GM23248 (cell line): ENCODE measurements around the gene NR3C1. TPM values are rescaled to one million over a fixed set of nuclear protein-coding genes. Genes with fewer than 3 reads are reported as not detected.

Experiments
- DNase-seq: peaks from one replicate; pipeline ENCODE4 v3.0.0-alpha.2; 2015
- H2AFZ ChIP-seq: fragments of 200-600 bp; sonication (generic); 2 replicates; pipeline ENCODE4 v1.6.1; 2016; ENCODE audit warnings: antibody characterized with exemption
- H3F3A ChIP-seq: fragments of 200-600 bp; sonication (generic); 2 replicates; pipeline ENCODE4 v1.6.1; 2016; ENCODE audit warnings: mild to moderate bottlenecking, antibody characterized with exemption, mixed run types; ENCODE audit not compliant: insufficient read depth
- H3K27ac ChIP-seq: fragments of 200-600 bp; sonication (generic); 2 replicates; pipeline ENCODE4 v1.5.1; 2016; ENCODE audit warnings: mild to moderate bottlenecking
- H3K27me3 ChIP-seq: fragments of 200-600 bp; sonication (generic); replicated peaks from 2 replicates; pipeline ENCODE4 v1.6.1; 2016; ENCODE audit warnings: mild to moderate bottlenecking; ENCODE audit not compliant: insufficient read depth
- H3K36me3 ChIP-seq: fragments of 200-600 bp; sonication (generic); 2 replicates; pipeline ENCODE4 v1.6.1; 2016; ENCODE audit warnings: low read depth, mild to moderate bottlenecking
- H3K4me1 ChIP-seq: fragments of 200-600 bp; sonication (generic); 2 replicates; pipeline ENCODE4 v1.6.1; 2016; ENCODE audit warnings: mild to moderate bottlenecking; ENCODE audit not compliant: insufficient read depth
- H3K4me2 ChIP-seq: fragments of 200-600 bp; sonication (generic); one replicate; pipeline ENCODE4 v1.6.1; 2016; ENCODE audit warnings: mild to moderate bottlenecking; ENCODE audit not compliant: unreplicated experiment
- H3K4me3 ChIP-seq: fragments of 200-600 bp; sonication (generic); 2 replicates; pipeline ENCODE4 v1.5.1; 2016; ENCODE audit warnings: mild to moderate bottlenecking
- H3K79me2 ChIP-seq: fragments of 200-600 bp; sonication (generic); 2 replicates; pipeline ENCODE4 v1.6.1; 2016; ENCODE audit warnings: mild to moderate bottlenecking; ENCODE audit not compliant: insufficient read depth
- H3K9ac ChIP-seq: fragments of 200-600 bp; sonication (generic); 2 replicates; pipeline ENCODE4 v1.6.1; 2016; ENCODE audit warnings: mild to moderate bottlenecking
- H3K9me2 ChIP-seq: fragments of 200-600 bp; sonication (generic); 2 replicates; pipeline ENCODE4 v1.6.1; 2016; ENCODE audit warnings: mixed run types, mild to moderate bottlenecking, moderate library complexity; ENCODE audit not compliant: insufficient read depth
- H3K9me3 ChIP-seq: fragments of 200-600 bp; sonication (generic); one replicate; pipeline ENCODE4 v1.6.1; 2017; ENCODE audit warnings: low read depth
- H4K20me1 ChIP-seq: fragments of 200-600 bp; sonication (generic); 2 replicates; pipeline ENCODE4 v1.6.0; 2016; ENCODE audit not compliant: insufficient read depth
- EZH2 ChIP-seq: fragments of 200-600 bp; sonication (generic); IDR thresholded peaks from 2 replicates; pipeline ENCODE4 v1.6.1; 2018; ENCODE audit warnings: antibody characterized with exemption, mild to moderate bottlenecking; ENCODE audit not compliant: insufficient read depth, poor library complexity, severe bottlenecking
- EZH2phosphoT487 ChIP-seq: fragments of 200-600 bp; sonication (generic); IDR thresholded peaks from 2 replicates; pipeline ENCODE4 v1.6.1; 2018; ENCODE audit warnings: antibody characterized with exemption, moderate library complexity, mild to moderate bottlenecking, low read depth; ENCODE audit not compliant: insufficient read depth
- WGBS, 2 experiments: methylation state at CpG; one replicate each; pipeline ENCODE4 v1.1.6; 2015 to 2017; ENCODE audit warnings: low lambda C conversion rate in 2 of 2, low coverage in 1 of 2; ENCODE audit errors: missing lambda C conversion rate in 2 of 2; 5-methylcytosine and 5-hydroxymethylcytosine counted together
- in situ Hi-C: fragments of 300-500 bp; cut with MboI; formaldehyde crosslinking; loops from 2 replicates; pipeline ENCODE4 v1.15.0; 2020
- polyA plus RNA-seq: library from polyadenylated mRNA; unstranded; fragments of >200 nt; fragmentation: Nextera tagmentation; extraction: Ambion mirVana; gene quantifications from 2 replicates; pipeline ENCODE4 v1.2.1, GENCODE V29; 2016
- total RNA-seq: library from RNA; depleted of rRNA; stranded (reverse); fragments of >200 nt; shearing (Covaris generic); gene quantifications from 2 replicates; pipeline ENCODE4 v1.2.3, GENCODE V29; 2014

Gene NR3C1
- total and polyA plus RNA-seq, 2 experiments from 2014 or later, result 103 to 121 TPM

DNA sequence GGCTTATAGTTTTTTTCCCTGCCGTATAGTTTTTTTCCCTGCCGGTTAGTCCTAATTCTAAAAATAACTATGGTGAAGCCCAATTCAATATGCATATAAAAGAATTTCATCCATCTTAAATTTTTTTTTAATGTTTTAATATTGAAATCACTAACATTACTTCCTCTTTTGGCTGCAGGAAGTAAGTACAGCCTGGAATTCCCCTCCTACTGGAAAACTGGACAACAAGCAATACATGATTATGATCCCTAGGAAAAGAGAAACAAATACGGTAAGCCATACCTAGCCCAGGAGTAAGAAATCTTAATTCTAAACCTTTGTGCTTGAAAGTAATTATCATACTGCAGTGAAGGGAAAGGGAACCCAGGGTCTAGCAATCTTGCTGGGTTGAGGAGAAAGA is 119.0 kb downstream of the NR3C1 start:
- in situ Hi-C loops, result no loop called here
- Histone ChIP-seq H3K9ac (no peak overlapping the region), H3K27ac (no peak overlapping the region), H3K4me2 (no peak overlapping the region), H3K9me2 (no peaks in the 10 kb centered on the region), H3K9me3 (no peaks in the 10 kb centered on the region), H2AFZ (no peak overlapping the region), H3K36me3 (peaks cover 55% of the 10 kb centered on the region), H3K27me3 (no peaks in the 10 kb centered on the region), H3F3A (peaks cover 37% of the 10 kb centered on the region), H3K4me1 (peaks cover 5% of the 10 kb centered on the region; the same call in 1 of the 2 replicates), H3K4me3 (no peak overlapping the region), H4K20me1 (no peaks in the 10 kb centered on the region), H3K79me2 (peaks cover 98% of the 10 kb centered on the region)
- no peak for DNase-seq
- TF ChIP-seq EZH2phosphoT487 (no peak), EZH2 (no peak)
- 97 to 98% methylated on average over 3 of the region's 3 CpGs for WGBS, 2 experiments

DNA sequence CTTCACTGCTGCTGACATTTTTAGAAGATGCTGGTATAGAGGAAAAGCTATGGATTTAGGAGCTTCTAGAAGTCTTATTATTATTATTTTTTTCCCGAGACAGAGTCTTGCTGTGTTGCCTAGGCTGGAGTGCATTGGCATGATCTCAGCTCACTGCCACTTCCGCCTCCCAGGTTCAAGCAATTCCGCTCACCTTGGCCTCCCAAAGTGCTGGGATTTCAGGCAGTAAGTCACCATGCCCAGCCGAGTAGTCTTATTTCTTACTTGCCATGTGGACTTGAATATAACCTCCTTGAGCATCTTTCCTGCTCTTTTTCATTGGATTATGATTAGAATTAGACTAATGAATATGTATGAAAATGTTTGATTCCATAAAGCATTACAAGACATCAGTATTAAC is 119.5 kb downstream of the NR3C1 start:
- Histone ChIP-seq H3K79me2 (peaks cover 98% of the 10 kb centered on the region), H3K27me3 (no peaks in the 10 kb centered on the region), H3K36me3 (peaks cover 61% of the 10 kb centered on the region), H3K27ac (no peak overlapping the region), H3K4me3 (no peak overlapping the region), H4K20me1 (no peaks in the 10 kb centered on the region), H3F3A (peaks cover 39% of the 10 kb centered on the region), H3K4me2 (no peak overlapping the region), H3K9me3 (no peaks in the 10 kb centered on the region), H3K4me1 (peaks cover 10% of the 10 kb centered on the region; the same call in 1 of the 2 replicates), H3K9me2 (no peaks in the 10 kb centered on the region), H3K9ac (no peak overlapping the region), H2AFZ (no peak overlapping the region)
- WGBS, 2 experiments, result 95 to 99% methylated on average over 4 of the region's 4 CpGs
- in situ Hi-C loops, result no loop called here
- DNase-seq, result no peak
- TF ChIP-seq EZH2phosphoT487 (no peak), EZH2 (no peak)

DNA sequence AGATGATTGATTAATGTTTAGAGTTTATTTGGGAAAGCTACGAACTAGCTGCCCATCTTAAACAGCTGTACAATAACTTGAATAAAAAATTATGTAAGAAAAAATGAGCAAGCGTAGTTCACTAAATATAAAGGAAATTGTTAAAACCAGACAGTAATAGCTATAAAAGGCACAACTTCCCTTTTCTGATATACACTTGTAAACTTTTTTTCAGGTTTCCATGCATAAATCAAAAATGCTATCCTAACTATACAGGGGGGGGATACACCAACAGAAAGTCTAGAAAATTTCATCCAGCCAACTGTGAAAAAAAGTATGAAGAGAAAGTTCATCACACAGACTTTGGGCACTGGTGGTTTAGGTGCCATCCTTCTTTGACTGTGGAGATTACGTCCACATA is 122.3 kb downstream of the NR3C1 start:
- H3K79me2 ChIP-seq, result peaks cover 95% of the 10 kb centered on the region
- in situ Hi-C loops, result no loop called here

DNA sequence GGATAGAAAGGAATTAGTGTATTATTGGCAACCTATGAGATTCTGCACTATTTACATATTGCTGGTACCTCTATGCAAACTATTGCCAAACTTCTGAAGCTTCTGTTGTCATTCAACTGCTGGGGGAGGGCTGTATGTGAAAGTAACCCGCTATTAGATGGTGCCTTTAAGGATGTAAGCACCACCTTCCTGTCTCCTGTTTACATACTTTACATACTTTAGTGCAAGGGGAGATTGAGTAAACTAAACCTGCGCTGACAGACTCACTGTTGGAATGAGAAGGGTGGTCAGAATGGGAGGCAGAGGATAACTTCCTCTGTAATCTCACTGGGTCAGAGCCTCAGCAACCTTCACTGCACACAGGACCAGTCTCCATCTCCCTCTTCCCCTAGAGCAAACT is 123.8 kb downstream of the NR3C1 start:
- Histone ChIP-seq H3K9me3 (no peaks in the 10 kb centered on the region), H3K4me2 (no peak overlapping the region), H3K9ac (no peak overlapping the region), H3K27me3 (no peaks in the 10 kb centered on the region), H3K9me2 (no peaks in the 10 kb centered on the region), H4K20me1 (no peaks in the 10 kb centered on the region), H3K79me2 (peaks cover 80% of the 10 kb centered on the region), H3K4me3 (no peak overlapping the region), H3K27ac (no peak overlapping the region), H3K36me3 (peaks cover 72% of the 10 kb centered on the region), H2AFZ (no peak overlapping the region), H3K4me1 (peaks cover 10% of the 10 kb centered on the region; the same call in 1 of the 2 replicates), H3F3A (peaks cover 52% of the 10 kb centered on the region)
- TF ChIP-seq EZH2phosphoT487, result no peak
- TF ChIP-seq EZH2, result no peak
- in situ Hi-C loops, result no loop called here
- 81 to 92% methylated on average over 2 of the region's 2 CpGs for WGBS, 2 experiments
- DNase-seq, result no peak

More for the DNA sequence above, 122.3 kb downstream of the NR3C1 start:
- Histone ChIP-seq H4K20me1 (no peaks in the 10 kb centered on the region), H3K9ac (no peak overlapping the region), H3F3A (peaks cover 38% of the 10 kb centered on the region), H3K9me2 (no peaks in the 10 kb centered on the region), H3K36me3 (peaks cover 70% of the 10 kb centered on the region), H2AFZ (no peak overlapping the region), H3K4me2 (no peak overlapping the region), H3K9me3 (no peaks in the 10 kb centered on the region), H3K27ac (no peak overlapping the region), H3K27me3 (no peaks in the 10 kb centered on the region), H3K4me1 (peaks cover 10% of the 10 kb centered on the region; the same call in 1 of the 2 replicates), H3K4me3 (no peak overlapping the region)
- DNase-seq, result no peak
- 99% methylated on average over 3 of the region's 3 CpGs for WGBS, 2 experiments
- TF ChIP-seq EZH2phosphoT487, result no peak
- no peak for TF ChIP-seq EZH2

DNA sequence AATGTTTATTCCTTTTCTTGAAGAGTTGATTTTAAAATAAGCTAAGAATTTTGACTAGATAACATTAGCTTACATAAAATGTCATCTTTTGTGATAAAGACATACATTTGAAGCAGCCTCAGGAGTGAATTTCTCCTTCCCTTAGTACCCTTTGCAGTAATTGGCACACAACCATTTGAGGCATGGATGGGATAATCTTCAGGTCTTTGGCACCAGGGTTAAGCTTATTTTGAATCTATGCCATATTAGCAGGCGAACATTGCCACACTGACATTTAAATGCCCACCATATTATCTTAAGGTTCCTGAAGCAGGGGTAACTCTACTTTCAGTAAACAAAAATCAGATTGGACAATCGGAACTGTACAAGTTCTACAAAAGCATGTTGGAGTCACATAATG is 126.0 kb downstream of the NR3C1 start:
- H3K9me3 ChIP-seq, result no peaks in the 10 kb centered on the region
- no peak for DNase-seq
- H3F3A ChIP-seq, result peaks cover 72% of the 10 kb centered on the region
- H2AFZ ChIP-seq, result no peak overlapping the region
- no peak overlapping the region for H3K4me2 ChIP-seq
- TF ChIP-seq EZH2, result no peak
- no peak for TF ChIP-seq EZH2phosphoT487
- no peaks in the 10 kb centered on the region for H4K20me1 ChIP-seq
- in situ Hi-C loops, result no loop called here
- H3K36me3 ChIP-seq, result peaks cover 52% of the 10 kb centered on the region
- H3K79me2 ChIP-seq, result peaks cover 59% of the 10 kb centered on the region
- H3K4me3 ChIP-seq, result no peak overlapping the region
- WGBS, 2 experiments, result 93 to 94% methylated on average over 2 of the region's 2 CpGs
- no peaks in the 10 kb centered on the region for H3K9me2 ChIP-seq
- no peaks in the 10 kb centered on the region for H3K27me3 ChIP-seq
- peaks cover 10% of the 10 kb centered on the region; the same call in 1 of the 2 replicates for H3K4me1 ChIP-seq
- no peak overlapping the region for H3K27ac ChIP-seq
- H3K9ac ChIP-seq, result no peak overlapping the region
